Naive B cell (primary cell): Measurements from ENCODE around the gene RBM15. TPM values are rescaled to one million over a fixed set of nuclear protein-coding genes. Genes with fewer than 3 reads are reported as not detected.

ENCODE experiments used
- ATAC-seq, 2 donors: fragments of 150-1000 bp; cut with Tn5 transposase; 2 replicates each; pipeline ENCODE4 v1.10.0; 2021; ENCODE audit warnings: low read depth in 2 of 2, mild to moderate bottlenecking in 2 of 2, moderate library complexity in 2 of 2
- DNase-seq: peaks from one replicate; pipeline ENCODE4 v3.0.0; 2022
- H3K27ac Mint-ChIP-seq, 6 donors: one replicate each; pipeline ENCODE4 v1.8.0; 2020 to 2022; ENCODE audit warnings: mild to moderate bottlenecking in 6 of 6, mixed read lengths in 6 of 6, moderate library complexity in 5 of 6, inconsistent platforms in 2 of 6
- H3K27me3 Mint-ChIP-seq, 3 donors: one replicate each; pipeline ENCODE4 v1.8.0; 2021 to 2022; ENCODE audit warnings: mixed read lengths in 3 of 3, mild to moderate bottlenecking in 1 of 3
- H3K36me3 Mint-ChIP-seq, 2 donors: one replicate each; pipeline ENCODE4 v1.8.0; 2020 to 2022; ENCODE audit warnings: mixed read lengths in 2 of 2, inconsistent platforms in 1 of 2, mild to moderate bottlenecking in 1 of 2
- H3K4me1 Mint-ChIP-seq, 3 donors: one replicate each; pipeline ENCODE4 v1.8.0; 2020 to 2022; ENCODE audit warnings: mixed read lengths in 3 of 3, inconsistent platforms in 1 of 3, mild to moderate bottlenecking in 1 of 3, moderate library complexity in 1 of 3
- H3K4me3 Mint-ChIP-seq, 8 donors: one replicate each; pipeline ENCODE4 v1.8.0; 2020 to 2022; ENCODE audit warnings: mild to moderate bottlenecking in 8 of 8, mixed read lengths in 8 of 8, moderate library complexity in 8 of 8, inconsistent platforms in 2 of 8
- H3K9me3 Mint-ChIP-seq, 7 donors: one replicate each; pipeline ENCODE4 v1.8.0; 2020 to 2022; ENCODE audit warnings: mixed read lengths in 7 of 7, mild to moderate bottlenecking in 5 of 7, inconsistent platforms in 2 of 7, moderate library complexity in 1 of 7
- polyA plus RNA-seq, 6 donors: library from polyadenylated mRNA; unstranded; fragments of 300-500 nt; fragmentation: Illumina TruSeq; gene quantifications; one replicate each; pipeline ENCODE4 v1.2.3, GENCODE V29; 2021; ENCODE audit warnings: low read depth in 6 of 6

The RBM15 gene
- polyA plus RNA-seq, 6 donors from 2014 or later, result 13.2 to 23.1 (median 17.4) TPM

GRCh38 chr1:110347182-110347893 is 8.2 kb downstream of the RBM15 start:
- Mint-ChIP-seq H3K4me1 (peaks cover 52 to 68% (median 63%) of the 10 kb centered on the region in 3 donors), H3K9me3 (no peaks in the 10 kb centered on the region), H3K27ac (peak overlapping the region in 2 of 6 donors; percentile 28 to 63), H3K4me3 (peak overlapping the region in 2 of 8 donors; percentile 7 to 23), H3K36me3 (peaks cover 0 to 9% of the 10 kb centered on the region in 2 donors), H3K27me3 (no peaks in the 10 kb centered on the region)
- no peak for ATAC-seq
- no peak for DNase-seq

GRCh38 chr1:110348050-110348449 is 8.9 kb downstream of the RBM15 start:
- ATAC-seq, result no peak
- peaks cover 0 to 9% of the 10 kb centered on the region in 2 donors for H3K36me3 Mint-ChIP-seq
- H3K9me3 Mint-ChIP-seq, result no peaks in the 10 kb centered on the region
- DNase-seq, result no peak
- H3K4me1 Mint-ChIP-seq, result peaks cover 46 to 64% (median 57%) of the 10 kb centered on the region in 3 donors
- H3K27ac Mint-ChIP-seq, result peak overlapping the region in 2 of 6 donors; percentile 38 to 40
- no peaks in the 10 kb centered on the region for H3K27me3 Mint-ChIP-seq
- H3K4me3 Mint-ChIP-seq, result peak overlapping the region in 1 of 8 donors; percentile 15

GRCh38 chr1:110348771-110349170 is 9.6 kb downstream of the RBM15 start:
- ATAC-seq (no peak), DNase-seq (no peak)
- no peaks in the 10 kb centered on the region for H3K27me3 Mint-ChIP-seq
- peaks cover 0 to 9% of the 10 kb centered on the region in 2 donors for H3K36me3 Mint-ChIP-seq
- peak overlapping the region in 2 of 6 donors; percentile 29 to 40 for H3K27ac Mint-ChIP-seq
- H3K4me1 Mint-ChIP-seq, result peaks cover 43 to 58% (median 57%) of the 10 kb centered on the region in 3 donors
- peak overlapping the region in 1 of 8 donors; percentile 15 for H3K4me3 Mint-ChIP-seq
- no peaks in the 10 kb centered on the region for H3K9me3 Mint-ChIP-seq

- no peak for ATAC-seq
- peak overlapping the region in 1 of 8 donors; percentile 21 for H3K4me3 Mint-ChIP-seq
These were observed 11.2 kb downstream of the RBM15 start for GRCh38 chr1:110350360-110350759.

GRCh38 chr1:110355321-110355720 is 16.1 kb downstream of the RBM15 start:
- H3K4me1 Mint-ChIP-seq, result peaks cover 15 to 31% (median 21%) of the 10 kb centered on the region in 3 donors
- ATAC-seq, result no peak
- no peak for DNase-seq
- no peak overlapping the region for H3K27ac Mint-ChIP-seq
- H3K4me3 Mint-ChIP-seq, result no peak overlapping the region
- H3K27me3 Mint-ChIP-seq, result no peaks in the 10 kb centered on the region
- peaks cover 0 to 10% of the 10 kb centered on the region in 2 donors for H3K36me3 Mint-ChIP-seq
- H3K9me3 Mint-ChIP-seq, result no peaks in the 10 kb centered on the region

More at GRCh38 chr1:110350360-110350759, 11.2 kb downstream of the RBM15 start:
- Mint-ChIP-seq H3K27ac (peak overlapping the region in 1 of 6 donors; percentile 13), H3K9me3 (no peaks in the 10 kb centered on the region), H3K36me3 (peaks cover 0 to 9% of the 10 kb centered on the region in 2 donors), H3K27me3 (no peaks in the 10 kb centered on the region), H3K4me1 (peaks cover 43 to 52% (median 48%) of the 10 kb centered on the region in 3 donors)
- no peak for DNase-seq

GRCh38 chr1:110356379-110356778 is 17.2 kb downstream of the RBM15 start:
- Mint-ChIP-seq H3K4me3 (no peak overlapping the region), H3K4me1 (peaks cover 9 to 21% (median 16%) of the 10 kb centered on the region in 3 donors), H3K9me3 (no peaks in the 10 kb centered on the region), H3K36me3 (peaks cover 0 to 10% of the 10 kb centered on the region in 2 donors), H3K27me3 (no peaks in the 10 kb centered on the region), H3K27ac (peak overlapping the region in 3 of 6 donors; percentile 7 to 58 (median 19))
- DNase-seq (no peak), ATAC-seq (no peak)

- Mint-ChIP-seq H3K4me3 (no peak overlapping the region), H3K4me1 (peaks cover 4 to 12% (median 11%) of the 10 kb centered on the region in 3 donors), H3K27me3 (no peaks in the 10 kb centered on the region), H3K9me3 (no peaks in the 10 kb centered on the region), H3K27ac (peak overlapping the region in 1 of 6 donors; percentile 14), H3K36me3 (peaks cover 0 to 20% of the 10 kb centered on the region in 2 donors)
- no peak for ATAC-seq
- no peak for DNase-seq
These were observed 21.3 kb downstream of the RBM15 start for GRCh38 chr1:110360431-110360830.

- no peak for DNase-seq
- no peak for ATAC-seq
- Mint-ChIP-seq H3K9me3 (no peaks in the 10 kb centered on the region), H3K27me3 (no peaks in the 10 kb centered on the region), H3K4me3 (no peak overlapping the region), H3K27ac (peak overlapping the region in 2 of 6 donors; percentile 32 to 75), H3K4me1 (peaks cover 3 to 6% (median 4%) of the 10 kb centered on the region in 3 donors), H3K36me3 (peaks cover 0 to 13% of the 10 kb centered on the region in 2 donors)
These were observed 22.7 kb downstream of the RBM15 start for GRCh38 chr1:110361856-110362255.

- H3K36me3 Mint-ChIP-seq, result peaks cover 0 to 13% of the 10 kb centered on the region in 2 donors
These were observed 25.0 kb downstream of the RBM15 start for GRCh38 chr1:110364221-110364620.

GRCh38 chr1:110370827-110371226 is 31.6 kb downstream of the RBM15 start:
- ATAC-seq, result no peak
- Mint-ChIP-seq H3K27ac (peak overlapping the region in 2 of 6 donors; percentile 24 to 25), H3K4me1 (peaks cover 0 to 5% (median 4%) of the 10 kb centered on the region in 3 donors)

More at GRCh38 chr1:110364221-110364620, 25.0 kb downstream of the RBM15 start:
- DNase-seq (no peak), ATAC-seq (no peak)
- Mint-ChIP-seq H3K4me3 (peak overlapping the region in 1 of 8 donors; percentile 43), H3K27ac (no peak overlapping the region), H3K9me3 (no peaks in the 10 kb centered on the region), H3K27me3 (no peaks in the 10 kb centered on the region), H3K4me1 (peaks cover 3 to 6% (median 4%) of the 10 kb centered on the region in 3 donors)

GRCh38 chr1:110375490-110375889 is 36.3 kb downstream of the RBM15 start:
- Mint-ChIP-seq H3K27me3 (no peaks in the 10 kb centered on the region), H3K36me3 (peaks cover 0 to 3% of the 10 kb centered on the region in 2 donors), H3K27ac (peak overlapping the region in 2 of 6 donors; percentile 27 to 47), H3K9me3 (no peaks in the 10 kb centered on the region), H3K4me1 (peaks cover 18 to 21% (median 19%) of the 10 kb centered on the region in 3 donors), H3K4me3 (no peak overlapping the region)
- ATAC-seq, result no peak
- no peak for DNase-seq

More at GRCh38 chr1:110370827-110371226, 31.6 kb downstream of the RBM15 start:
- DNase-seq, result no peak
- Mint-ChIP-seq H3K27me3 (no peaks in the 10 kb centered on the region), H3K36me3 (no peaks in the 10 kb centered on the region), H3K9me3 (no peaks in the 10 kb centered on the region), H3K4me3 (no peak overlapping the region)

- ATAC-seq, result peak in 1 of 2 donors; percentile 4
- Mint-ChIP-seq H3K4me3 (peak overlapping the region; percentile 32 to 79 (median 58)), H3K9me3 (no peaks in the 10 kb centered on the region), H3K27ac (peak overlapping the region; percentile 4 to 95 (median 88)), H3K27me3 (no peaks in the 10 kb centered on the region), H3K36me3 (peaks cover 0 to 3% of the 10 kb centered on the region in 2 donors), H3K4me1 (peaks cover 60 to 70% (median 69%) of the 10 kb centered on the region in 3 donors)
- DNase-seq, result peak; percentile 46
These were observed 41.6 kb downstream of the RBM15 start for GRCh38 chr1:110380672-110381283.

- Mint-ChIP-seq H3K4me1 (peaks cover 71 to 93% (median 91%) of the 10 kb centered on the region in 3 donors), H3K27me3 (no peaks in the 10 kb centered on the region), H3K4me3 (peak overlapping the region; percentile 69 to 92 (median 82)), H3K27ac (peak overlapping the region; percentile 83 to 99 (median 98)), H3K9me3 (no peaks in the 10 kb centered on the region), H3K36me3 (no peaks in the 10 kb centered on the region)
- ATAC-seq (no peak), DNase-seq (no peak)
These were observed 44.2 kb downstream of the RBM15 start for GRCh38 chr1:110383251-110383990.
